ENCODE measurements around the gene AUNIP.

AUNIP gene

GRCh38 chr1:25828491-25828890 is 30.8 kb downstream of the AUNIP start:
- no peak for DNase-seq (ENCODE audit: low read depth)

- DNase-seq (ENCODE audit: low read depth): no peak
Observed at GRCh38 chr1:25826571-25826970, 32.7 kb downstream of the AUNIP start.

GRCh38 chr1:25825605-25826004 is 33.7 kb downstream of the AUNIP start:
- no peak for DNase-seq (ENCODE audit: low read depth)

- DNase-seq (ENCODE audit: low read depth): no peak
Observed at GRCh38 chr1:25821630-25822091, 37.6 kb downstream of the AUNIP start.

- no peak for DNase-seq (ENCODE audit: low read depth)
Observed at GRCh38 chr1:25821112-25821476, 38.2 kb downstream of the AUNIP start.

- DNase-seq (ENCODE audit: low read depth): no peak
Observed at GRCh38 chr1:25820247-25821111, 38.8 kb downstream of the AUNIP start.

GRCh38 chr1:25819491-25820246 is 39.6 kb downstream of the AUNIP start, which contains the start of gene MTFR1L:
TSS of gene MTFR1L (plus strand) at chr1:25819954. CDS start at chr1:25823105, 3,151 bp downstream.
- peak; percentile 28 for DNase-seq (ENCODE audit: low read depth)

- no peak for DNase-seq (ENCODE audit: low read depth)
Observed at GRCh38 chr1:25818569-25818968, 40.7 kb downstream of the AUNIP start.

- no peak for DNase-seq (ENCODE audit: low read depth)
Observed at GRCh38 chr1:25817840-25818501, 41.3 kb downstream of the AUNIP start.

GRCh38 chr1:25816112-25816718 is 43.0 kb downstream of the AUNIP start:
- DNase-seq (ENCODE audit: low read depth): no peak

- DNase-seq (ENCODE audit: low read depth): no peak
Observed at GRCh38 chr1:25815208-25816111, 43.8 kb downstream of the AUNIP start.

GRCh38 chr1:25814549-25815087 is 44.6 kb downstream of the AUNIP start:
- DNase-seq (ENCODE audit: low read depth): no peak

- DNase-seq (ENCODE audit: low read depth): no peak
Observed at GRCh38 chr1:25813734-25814471, 45.4 kb downstream of the AUNIP start.

GRCh38 chr1:25813071-25813733 is 46.1 kb downstream of the AUNIP start:
- DNase-seq (ENCODE audit: low read depth): no peak

- no peak for DNase-seq (ENCODE audit: low read depth)
Observed at GRCh38 chr1:25811384-25812082, 47.7 kb downstream of the AUNIP start.

GRCh38 chr1:25810341-25811299 is 48.6 kb downstream of the AUNIP start:
- peak; percentile 36 for DNase-seq (ENCODE audit: low read depth)

- DNase-seq (ENCODE audit: low read depth): no peak
Observed at GRCh38 chr1:25809929-25810328, 49.3 kb downstream of the AUNIP start.
